ENCODE measurements around the gene PRRT4. TPM values are rescaled to one million over a fixed set of nuclear protein-coding genes. Genes with fewer than 3 reads are reported as not detected.

Gene PRRT4
- total RNA-seq, 1 experiment from 2014 or later: 0.24 TPM

DNA sequence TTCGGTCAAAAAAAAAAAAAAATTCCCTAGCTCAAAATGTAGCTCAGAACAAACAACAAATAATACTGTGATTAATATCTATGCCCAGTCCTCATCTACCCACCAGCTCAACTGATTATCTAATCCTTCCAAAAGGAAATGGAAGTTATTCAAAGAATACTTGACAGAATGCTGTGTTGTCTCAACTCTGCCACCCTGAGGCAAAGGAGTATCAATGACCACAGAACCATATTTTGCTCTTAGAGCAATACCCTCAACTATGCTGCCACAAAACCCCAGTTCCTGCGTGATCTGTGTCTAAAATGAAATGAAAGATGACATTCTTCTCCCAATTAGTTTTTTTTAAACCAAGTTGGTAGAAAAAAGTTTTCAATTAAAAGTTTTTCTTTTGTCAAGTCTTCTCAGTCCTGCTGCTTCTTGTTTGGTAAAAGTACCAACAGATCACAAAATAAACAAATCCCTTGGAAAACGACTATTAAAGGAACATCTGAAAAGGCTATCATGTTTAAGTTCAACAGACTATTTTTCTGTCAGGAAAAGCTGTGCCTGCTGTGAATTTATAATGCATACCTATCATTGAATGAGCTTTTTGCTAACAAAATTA, 39.3 kb downstream of the PRRT4 start:
- Histone ChIP-seq H4K91ac (ENCODE audit: insufficient read length, low read depth, low read length) (no peak overlapping the region), H4K5ac (ENCODE audit: insufficient read length, low read depth, low read length) (no peak overlapping the region), H3K9me3 (ENCODE audit: control insufficient read depth, low read depth, low read length) (no peaks in the 10 kb centered on the region), H3K4me1 (ENCODE audit: insufficient read depth, low read length) (no peaks in the 10 kb centered on the region), H3K56ac (ENCODE audit: insufficient read length, low read depth, low read length) (no peak overlapping the region), H3K4ac (ENCODE audit: low read depth, low read length) (no peak overlapping the region), H2BK20ac (ENCODE audit: low read depth, low read length, poor library complexity, severe bottlenecking) (no peak overlapping the region), H2AFZ (ENCODE audit: low read length) (no peak overlapping the region), H3K79me2 (ENCODE audit: insufficient read depth, low read length) (no peaks in the 10 kb centered on the region), H2BK120ac (ENCODE audit: low read depth, low read length, poor library complexity, severe bottlenecking) (no peak overlapping the region), H2BK5ac (ENCODE audit: insufficient read length, low read length) (no peak overlapping the region), H2AK5ac (ENCODE audit: insufficient read length, low read length) (no peak overlapping the region), H3K27me3 (ENCODE audit: insufficient read depth, low read length) (no peaks in the 10 kb centered on the region), H3K4me2 (ENCODE audit: insufficient read depth, insufficient read length, low read length) (no peak overlapping the region), H3K23ac (ENCODE audit: insufficient read length, low read depth, low read length) (no peak overlapping the region), H4K20me1 (ENCODE audit: control insufficient read depth, insufficient read depth, insufficient read length) (no peaks in the 10 kb centered on the region), H2BK15ac (ENCODE audit: low read depth, low read length) (no peak overlapping the region), H3K79me1 (ENCODE audit: insufficient read depth, low read depth, low read length, poor library complexity, severe bottlenecking) (peaks cover 2% of the 10 kb centered on the region), H3K18ac (ENCODE audit: insufficient read length, low read depth, low read length) (no peak overlapping the region), H3K23me2 (ENCODE audit: insufficient read length, low read depth, low read length, poor library complexity, severe bottlenecking) (no peaks in the 10 kb centered on the region), H3T11ph (ENCODE audit: low read length) (no peak overlapping the region), H3K14ac (ENCODE audit: insufficient read depth, low read length) (no peak overlapping the region), H2BK12ac (ENCODE audit: insufficient read length, low read depth, low read length) (no peak overlapping the region), H3K9ac (ENCODE audit: extremely low read depth, insufficient read length, low read length) (no peak overlapping the region), H4K8ac (replicated peaks; ENCODE audit: insufficient read length, low read depth, low read length) (no peak overlapping the region), H3K27ac (ENCODE audit: insufficient read length, low read depth, low read length) (no peak overlapping the region)
- Mint-ChIP-seq H3K27ac (0 out of 7 replicates have a peak overlapping the region, but pooled peaks of 1 of the 3 experiments have one; percentile 17), H3K27me3 (ENCODE audit: low read depth) (no peaks in the 10 kb centered on the region), H3K4me1 (peaks cover 0 to 3% of the 10 kb centered on the region in 2 experiments; a peak in 1 of 4 replicates), H3K36me3 (ENCODE audit: insufficient read depth in 1 of 3, low read depth in 3 of 3) (peaks cover 42 to 90% (median 79%) of the 10 kb centered on the region in 3 experiments; a peak in 6 of 7 replicates), H3K9me3 (no peaks in the 10 kb centered on the region), H3K4me3 (no peak overlapping the region)
- WGBS (ENCODE audit: extremely low coverage, insufficient read length, low lambda C conversion rate): no CpG with 5 or more reads among the region's 3 CpGs
- TF ChIP-seq, protein P1, sequence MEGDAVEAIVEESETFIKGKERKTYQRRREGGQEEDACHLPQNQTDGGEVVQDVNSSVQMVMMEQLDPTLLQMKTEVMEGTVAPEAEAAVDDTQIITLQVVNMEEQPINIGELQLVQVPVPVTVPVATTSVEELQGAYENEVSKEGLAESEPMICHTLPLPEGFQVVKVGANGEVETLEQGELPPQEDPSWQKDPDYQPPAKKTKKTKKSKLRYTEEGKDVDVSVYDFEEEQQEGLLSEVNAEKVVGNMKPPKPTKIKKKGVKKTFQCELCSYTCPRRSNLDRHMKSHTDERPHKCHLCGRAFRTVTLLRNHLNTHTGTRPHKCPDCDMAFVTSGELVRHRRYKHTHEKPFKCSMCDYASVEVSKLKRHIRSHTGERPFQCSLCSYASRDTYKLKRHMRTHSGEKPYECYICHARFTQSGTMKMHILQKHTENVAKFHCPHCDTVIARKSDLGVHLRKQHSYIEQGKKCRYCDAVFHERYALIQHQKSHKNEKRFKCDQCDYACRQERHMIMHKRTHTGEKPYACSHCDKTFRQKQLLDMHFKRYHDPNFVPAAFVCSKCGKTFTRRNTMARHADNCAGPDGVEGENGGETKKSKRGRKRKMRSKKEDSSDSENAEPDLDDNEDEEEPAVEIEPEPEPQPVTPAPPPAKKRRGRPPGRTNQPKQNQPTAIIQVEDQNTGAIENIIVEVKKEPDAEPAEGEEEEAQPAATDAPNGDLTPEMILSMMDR (conservative IDR thresholded peaks at IDR 0.05): peak; percentile 67
- DNase-seq: no peak

All from H9 (cell line).